ENCODE data around the gene MAN1A1.

MAN1A1 gene

DNA sequence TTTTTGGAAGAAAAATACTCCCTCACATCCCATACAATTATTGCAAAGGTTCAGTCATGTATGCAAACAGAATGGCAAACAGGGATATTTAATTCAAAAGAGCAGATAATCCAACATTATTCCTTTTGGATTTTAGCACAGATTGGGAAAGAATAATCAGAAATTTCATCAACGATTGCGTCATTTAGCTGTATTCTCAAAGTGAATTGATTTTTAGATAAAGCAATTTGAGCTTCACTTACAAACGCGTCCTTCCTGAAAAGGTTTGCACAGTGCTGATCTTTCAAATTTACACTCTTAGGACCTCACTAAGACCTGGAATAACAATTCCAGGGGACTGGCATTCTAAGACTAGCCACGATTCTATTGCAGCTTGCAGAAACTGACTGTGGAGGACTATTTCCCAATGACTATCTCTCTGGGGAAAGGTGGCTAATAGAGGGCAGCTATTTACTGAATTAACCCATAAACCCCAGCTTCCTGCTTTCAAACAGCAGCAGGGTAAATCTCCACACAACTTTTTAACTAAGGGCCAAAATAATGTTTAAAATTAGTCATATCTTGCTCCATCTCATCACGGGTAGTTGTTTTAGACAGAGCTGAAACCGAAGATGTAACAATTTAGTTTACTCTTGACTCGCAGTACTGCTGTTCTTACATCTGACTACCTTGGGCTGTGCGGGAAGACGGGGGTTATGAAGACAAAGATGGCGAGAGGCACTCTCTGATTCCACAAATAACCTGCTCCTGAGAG lies 139.9 kb downstream of the MAN1A1 start:
- no peak for TF ChIP-seq USF1 (IDR thresholded peaks at IDR 0.05)
- TF ChIP-seq CEBPB (IDR thresholded peaks at IDR 0.05) = no peak
- no peak for TF ChIP-seq EGR1 (IDR thresholded peaks at IDR 0.05)
- TF ChIP-seq ZBTB7A (IDR thresholded peaks at IDR 0.05; ENCODE audit: low read depth) = no peak
- TF ChIP-seq, protein P1, sequence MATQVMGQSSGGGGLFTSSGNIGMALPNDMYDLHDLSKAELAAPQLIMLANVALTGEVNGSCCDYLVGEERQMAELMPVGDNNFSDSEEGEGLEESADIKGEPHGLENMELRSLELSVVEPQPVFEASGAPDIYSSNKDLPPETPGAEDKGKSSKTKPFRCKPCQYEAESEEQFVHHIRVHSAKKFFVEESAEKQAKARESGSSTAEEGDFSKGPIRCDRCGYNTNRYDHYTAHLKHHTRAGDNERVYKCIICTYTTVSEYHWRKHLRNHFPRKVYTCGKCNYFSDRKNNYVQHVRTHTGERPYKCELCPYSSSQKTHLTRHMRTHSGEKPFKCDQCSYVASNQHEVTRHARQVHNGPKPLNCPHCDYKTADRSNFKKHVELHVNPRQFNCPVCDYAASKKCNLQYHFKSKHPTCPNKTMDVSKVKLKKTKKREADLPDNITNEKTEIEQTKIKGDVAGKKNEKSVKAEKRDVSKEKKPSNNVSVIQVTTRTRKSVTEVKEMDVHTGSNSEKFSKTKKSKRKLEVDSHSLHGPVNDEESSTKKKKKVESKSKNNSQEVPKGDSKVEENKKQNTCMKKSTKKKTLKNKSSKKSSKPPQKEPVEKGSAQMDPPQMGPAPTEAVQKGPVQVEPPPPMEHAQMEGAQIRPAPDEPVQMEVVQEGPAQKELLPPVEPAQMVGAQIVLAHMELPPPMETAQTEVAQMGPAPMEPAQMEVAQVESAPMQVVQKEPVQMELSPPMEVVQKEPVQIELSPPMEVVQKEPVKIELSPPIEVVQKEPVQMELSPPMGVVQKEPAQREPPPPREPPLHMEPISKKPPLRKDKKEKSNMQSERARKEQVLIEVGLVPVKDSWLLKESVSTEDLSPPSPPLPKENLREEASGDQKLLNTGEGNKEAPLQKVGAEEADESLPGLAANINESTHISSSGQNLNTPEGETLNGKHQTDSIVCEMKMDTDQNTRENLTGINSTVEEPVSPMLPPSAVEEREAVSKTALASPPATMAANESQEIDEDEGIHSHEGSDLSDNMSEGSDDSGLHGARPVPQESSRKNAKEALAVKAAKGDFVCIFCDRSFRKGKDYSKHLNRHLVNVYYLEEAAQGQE (IDR thresholded peaks at IDR 0.05; ENCODE audit: low read depth) = no peak
- TF ChIP-seq MAX (IDR thresholded peaks at IDR 0.05) = no peak
- no peak for TF ChIP-seq NFIC (IDR thresholded peaks at IDR 0.05)
- no peak for TF ChIP-seq TCF12 (IDR thresholded peaks at IDR 0.05; ENCODE audit: low read depth)
- TF ChIP-seq EP300 (IDR thresholded peaks at IDR 0.05; ENCODE audit: borderline replicate concordance) = no peak
- no peak for TF ChIP-seq TEAD4 (IDR thresholded peaks at IDR 0.05)
- TF ChIP-seq RAD21 (IDR thresholded peaks at IDR 0.05; ENCODE audit: low read depth) = no peak
- no peak for TF ChIP-seq FOXM1 (IDR thresholded peaks at IDR 0.05; ENCODE audit: borderline replicate concordance, low read depth)
- no peak for TF ChIP-seq CREB1 (IDR thresholded peaks at IDR 0.05; ENCODE audit: low read depth)
- TF ChIP-seq YY1 (IDR thresholded peaks at IDR 0.05; ENCODE audit: low read depth) = no peak

DNA sequence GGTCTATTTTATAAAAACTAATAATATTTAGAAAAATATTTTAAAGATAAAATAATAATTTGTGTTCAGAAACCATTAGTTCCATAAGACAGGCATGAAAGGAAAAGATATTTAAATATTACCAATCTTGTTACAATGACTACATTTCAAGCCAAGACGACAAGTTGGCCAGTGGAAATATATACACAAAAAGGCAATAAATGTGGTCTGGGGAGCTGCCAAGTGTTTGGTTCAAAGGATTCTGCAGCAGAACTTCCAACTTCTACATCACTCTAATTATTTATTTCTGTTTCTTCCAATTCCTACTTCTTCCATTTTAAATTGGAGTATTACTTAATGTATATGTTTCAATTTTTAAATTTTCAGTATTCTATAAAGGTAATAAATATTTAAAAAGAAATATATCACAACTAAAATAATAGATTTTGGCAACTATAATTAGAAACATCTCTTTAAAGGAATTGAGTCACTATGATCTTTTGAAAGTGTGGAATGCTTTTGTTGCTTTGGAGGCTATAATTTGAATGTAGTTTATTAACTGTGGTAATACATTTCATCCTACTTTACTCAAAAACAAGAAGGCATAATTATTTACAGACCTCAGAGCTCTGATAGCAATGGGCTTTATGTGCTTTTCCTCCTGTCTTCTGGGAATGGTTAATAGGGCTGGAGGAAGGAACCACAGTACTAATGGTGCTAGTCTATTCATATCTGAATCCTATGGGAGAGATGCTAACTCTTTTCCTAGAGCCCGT lies 141.4 kb downstream of the MAN1A1 start:
- no peak for TF ChIP-seq EGR1 (IDR thresholded peaks at IDR 0.05)

DNA sequence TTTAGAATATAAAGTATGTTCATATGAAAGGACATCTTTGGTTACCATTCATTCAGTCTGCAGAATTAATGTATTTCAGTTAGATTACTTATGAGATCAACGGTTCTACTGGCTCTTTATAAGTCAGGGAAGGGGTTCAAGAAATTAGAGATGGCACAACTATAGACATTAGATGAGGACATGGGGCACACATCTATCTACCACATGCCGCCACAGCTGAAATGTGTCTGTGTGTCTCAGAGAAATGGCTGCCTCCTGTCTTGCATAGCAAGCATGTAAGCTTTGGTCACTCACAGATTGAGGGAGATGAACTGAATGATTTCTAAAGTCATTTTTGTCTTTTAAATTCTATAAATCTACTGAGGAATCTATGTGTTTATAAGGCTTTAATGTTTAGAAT lies 142.2 kb downstream of the MAN1A1 start:
- TF ChIP-seq TEAD4 (IDR thresholded peaks at IDR 0.05) (no peak), ZBTB7A (IDR thresholded peaks at IDR 0.05; ENCODE audit: low read depth) (no peak)

DNA sequence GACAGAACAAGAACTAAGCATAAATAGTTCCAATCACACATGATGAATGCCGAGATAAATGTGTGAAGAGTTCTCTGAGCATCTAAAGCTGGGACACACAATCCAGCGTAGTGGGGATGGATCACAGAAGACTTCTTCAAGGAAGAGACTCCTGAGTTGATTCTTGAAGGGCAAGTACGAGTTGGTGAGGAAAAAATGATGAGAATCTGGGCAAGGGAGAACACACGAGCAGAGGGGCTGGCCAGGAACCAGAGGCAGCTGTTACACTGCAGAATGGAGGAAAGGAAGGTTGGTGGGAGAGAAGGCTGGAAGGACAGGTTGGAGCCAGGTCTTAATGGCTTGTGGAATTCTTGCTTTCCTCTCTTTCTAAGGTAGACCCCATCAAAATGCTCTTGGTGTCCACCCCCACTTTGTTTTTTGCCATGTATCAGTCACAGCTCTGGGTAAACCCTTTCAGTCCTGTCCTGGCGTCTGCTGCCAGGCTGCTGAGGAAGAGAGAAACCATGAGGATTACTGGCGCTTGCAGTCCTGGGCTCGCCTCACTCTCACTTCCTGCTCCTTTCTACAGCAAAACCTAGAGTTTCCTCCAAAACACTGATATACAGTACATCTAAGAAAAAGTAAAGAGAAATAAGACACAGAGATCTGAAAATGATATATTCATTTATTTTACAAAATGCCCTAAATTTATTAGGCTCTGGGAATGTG lies 143.5 kb downstream of the MAN1A1 start:
- TF ChIP-seq MAX (IDR thresholded peaks at IDR 0.05) = no peak
- no peak for TF ChIP-seq TEAD4 (IDR thresholded peaks at IDR 0.05)
- TF ChIP-seq TAF1 (IDR thresholded peaks at IDR 0.05; ENCODE audit: low read depth) = no peak
- no peak for TF ChIP-seq CREB1 (IDR thresholded peaks at IDR 0.05; ENCODE audit: low read depth)
- no peak for TF ChIP-seq NFIC (IDR thresholded peaks at IDR 0.05)
- TF ChIP-seq, protein P1 (IDR thresholded peaks at IDR 0.05; ENCODE audit: low read depth) = no peak
- no peak for TF ChIP-seq CEBPB (IDR thresholded peaks at IDR 0.05)
- TF ChIP-seq FOXM1 (IDR thresholded peaks at IDR 0.05; ENCODE audit: borderline replicate concordance, low read depth) = no peak
- TF ChIP-seq ZBTB7A (IDR thresholded peaks at IDR 0.05; ENCODE audit: low read depth) = no peak
- TF ChIP-seq TCF12 (IDR thresholded peaks at IDR 0.05; ENCODE audit: low read depth) = no peak
- TF ChIP-seq USF1 (IDR thresholded peaks at IDR 0.05) = no peak
- no peak for TF ChIP-seq EGR1 (IDR thresholded peaks at IDR 0.05)
- no peak for TF ChIP-seq YY1 (IDR thresholded peaks at IDR 0.05; ENCODE audit: low read depth)
- no peak for TF ChIP-seq EP300 (IDR thresholded peaks at IDR 0.05; ENCODE audit: borderline replicate concordance)
- no peak for TF ChIP-seq RAD21 (IDR thresholded peaks at IDR 0.05; ENCODE audit: low read depth)

GRCh38 chr6:119204719-119205118 lies 144.8 kb downstream of the MAN1A1 start:
- TF ChIP-seq, protein P1 (IDR thresholded peaks at IDR 0.05; ENCODE audit: low read depth) = no peak
- TF ChIP-seq FOXM1 (IDR thresholded peaks at IDR 0.05; ENCODE audit: borderline replicate concordance, low read depth) = no peak
- no peak for TF ChIP-seq YY1 (IDR thresholded peaks at IDR 0.05; ENCODE audit: low read depth)
- TF ChIP-seq MAX (IDR thresholded peaks at IDR 0.05) = no peak
- no peak for TF ChIP-seq USF1 (IDR thresholded peaks at IDR 0.05)
- TF ChIP-seq CREB1 (IDR thresholded peaks at IDR 0.05; ENCODE audit: low read depth) = no peak
- no peak for TF ChIP-seq TEAD4 (IDR thresholded peaks at IDR 0.05)
- TF ChIP-seq TAF1 (IDR thresholded peaks at IDR 0.05; ENCODE audit: low read depth) = no peak
- no peak for TF ChIP-seq TCF12 (IDR thresholded peaks at IDR 0.05; ENCODE audit: low read depth)
- TF ChIP-seq CEBPB (IDR thresholded peaks at IDR 0.05) = no peak
- TF ChIP-seq ZBTB7A (IDR thresholded peaks at IDR 0.05; ENCODE audit: low read depth) = no peak
- no peak for TF ChIP-seq EP300 (IDR thresholded peaks at IDR 0.05; ENCODE audit: borderline replicate concordance)
- no peak for TF ChIP-seq EGR1 (IDR thresholded peaks at IDR 0.05)

All from Ishikawa (cell line).